GF-D8 (cell line): ENCODE results near the gene PLCH2.

Experiments used
- DNase-seq: peaks from one replicate; lab custom pipeline; 2025; lab: John Stamatoyannopoulos, UW

Gene PLCH2

DNA sequence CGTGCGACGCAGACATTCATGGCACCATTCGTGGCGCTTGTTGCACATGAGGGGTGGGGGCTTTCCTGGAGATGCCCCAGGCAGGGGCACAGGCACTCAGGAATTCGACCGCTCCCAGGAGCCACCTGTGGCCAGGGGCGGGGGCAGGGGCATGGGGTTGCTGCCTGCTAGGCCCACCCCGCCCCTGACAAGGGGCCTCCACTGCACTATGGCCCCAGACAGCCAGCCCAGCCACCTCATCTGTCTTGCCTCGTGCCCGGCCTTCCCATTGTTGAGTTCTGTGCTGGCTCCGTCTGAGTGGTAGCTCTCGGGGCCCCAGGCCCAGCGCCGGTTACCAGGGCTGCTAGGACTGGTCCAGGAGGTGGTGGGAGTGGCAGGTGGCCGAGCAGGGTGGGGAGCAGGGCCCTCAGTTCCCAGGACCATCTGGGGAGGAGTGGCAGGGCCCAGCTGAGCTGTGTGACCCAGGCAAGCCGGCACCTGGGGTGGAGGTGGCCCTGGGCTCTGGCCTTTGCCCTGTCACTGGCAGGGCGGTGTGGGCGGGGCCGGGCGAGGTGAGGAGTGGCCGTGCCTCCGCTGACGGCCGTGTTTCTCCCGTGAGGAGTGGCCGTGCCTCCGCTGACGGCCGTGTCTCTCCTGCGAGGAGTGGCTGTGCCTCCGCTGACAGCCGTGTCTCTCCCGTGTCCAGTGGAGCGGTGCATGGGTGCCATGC, 1.9 kb downstream of the PLCH2 start:
- no peak for DNase-seq

- DNase-seq = no peak
Observed at GRCh38 chr1:2479186-2479585, 3.1 kb downstream of the PLCH2 start.

- DNase-seq = no peak
Observed at GRCh38 chr1:2479618-2480017, 3.5 kb downstream of the PLCH2 start.

- no peak for DNase-seq
Observed at GRCh38 chr1:2480236-2480985, 4.3 kb downstream of the PLCH2 start.

DNA sequence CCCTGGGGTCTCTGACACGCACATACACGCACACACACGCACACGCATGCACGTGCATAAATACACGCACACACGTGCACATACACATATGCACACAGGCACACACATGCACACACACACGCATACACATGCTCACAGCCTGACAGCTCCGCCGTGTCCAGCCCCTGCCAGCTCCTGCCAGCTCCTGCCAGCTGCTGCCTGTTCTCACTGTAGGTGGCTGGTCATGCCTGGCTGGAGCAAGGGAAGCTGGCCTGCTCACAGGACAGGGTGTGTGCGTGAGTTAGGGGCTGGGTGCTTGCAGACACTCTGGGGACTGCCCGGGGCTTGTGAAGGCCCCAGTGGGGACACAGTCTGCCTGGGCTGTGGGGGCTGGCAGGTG, 4.9 kb downstream of the PLCH2 start:
- no peak for DNase-seq

- DNase-seq = no peak
Observed at GRCh38 chr1:2481885-2482284, 5.8 kb downstream of the PLCH2 start.

DNA sequence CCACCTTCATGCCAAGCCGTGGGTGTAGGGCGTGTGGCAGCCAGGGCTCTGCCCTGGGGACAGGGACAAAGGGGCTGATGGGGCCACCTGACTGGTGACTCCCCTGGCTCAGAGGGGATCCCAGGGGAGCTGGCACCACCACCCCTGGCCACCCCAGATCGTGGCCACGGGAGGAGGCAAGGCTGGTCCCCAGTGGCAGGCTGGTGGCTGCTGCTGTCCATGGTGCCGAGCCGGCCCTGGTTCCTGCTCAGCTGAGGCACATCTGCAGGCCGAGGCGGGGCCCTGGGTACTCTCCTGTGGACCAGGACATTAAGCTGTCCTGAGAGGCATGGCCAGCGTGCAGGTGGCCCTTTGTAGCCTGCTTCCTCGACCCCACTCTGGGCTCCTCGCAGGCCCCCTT, 6.5 kb downstream of the PLCH2 start:
- DNase-seq = no peak

GRCh38 chr1:2483026-2483425, 6.9 kb downstream of the PLCH2 start:
- no peak for DNase-seq

- no peak for DNase-seq
Observed at GRCh38 chr1:2483970-2484369, 7.9 kb downstream of the PLCH2 start.

GRCh38 chr1:2486041-2486440, 10.0 kb downstream of the PLCH2 start:
- no peak for DNase-seq

- DNase-seq = no peak
Observed at GRCh38 chr1:2486558-2486957, 10.5 kb downstream of the PLCH2 start.

- DNase-seq = no peak
Observed at GRCh38 chr1:2488688-2489087, 12.6 kb downstream of the PLCH2 start.

DNA sequence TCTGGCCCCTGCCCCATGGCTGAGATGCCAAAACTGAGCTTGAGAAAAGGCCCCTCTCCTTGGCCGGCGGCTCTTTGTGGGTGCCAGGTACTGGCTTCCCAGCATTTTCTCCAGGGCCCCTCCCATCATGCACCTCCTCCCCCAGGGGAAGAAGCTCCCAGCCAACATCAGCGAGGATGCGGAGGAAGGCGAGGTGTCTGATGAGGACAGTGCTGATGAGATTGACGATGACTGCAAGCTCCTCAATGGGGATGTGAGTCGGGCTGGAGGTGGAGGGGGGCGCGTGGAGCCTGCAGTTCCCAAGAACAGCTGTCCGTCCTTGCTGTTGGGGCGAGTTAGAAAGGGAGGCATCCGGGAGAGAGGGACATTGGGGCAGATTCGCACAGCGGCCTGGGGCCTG, 13.5 kb downstream of the PLCH2 start:
- no peak for DNase-seq

GRCh38 chr1:2492091-2492490, 16.0 kb downstream of the PLCH2 start:
- DNase-seq = no peak

GRCh38 chr1:2493218-2493617, 17.1 kb downstream of the PLCH2 start:
- DNase-seq = no peak

DNA sequence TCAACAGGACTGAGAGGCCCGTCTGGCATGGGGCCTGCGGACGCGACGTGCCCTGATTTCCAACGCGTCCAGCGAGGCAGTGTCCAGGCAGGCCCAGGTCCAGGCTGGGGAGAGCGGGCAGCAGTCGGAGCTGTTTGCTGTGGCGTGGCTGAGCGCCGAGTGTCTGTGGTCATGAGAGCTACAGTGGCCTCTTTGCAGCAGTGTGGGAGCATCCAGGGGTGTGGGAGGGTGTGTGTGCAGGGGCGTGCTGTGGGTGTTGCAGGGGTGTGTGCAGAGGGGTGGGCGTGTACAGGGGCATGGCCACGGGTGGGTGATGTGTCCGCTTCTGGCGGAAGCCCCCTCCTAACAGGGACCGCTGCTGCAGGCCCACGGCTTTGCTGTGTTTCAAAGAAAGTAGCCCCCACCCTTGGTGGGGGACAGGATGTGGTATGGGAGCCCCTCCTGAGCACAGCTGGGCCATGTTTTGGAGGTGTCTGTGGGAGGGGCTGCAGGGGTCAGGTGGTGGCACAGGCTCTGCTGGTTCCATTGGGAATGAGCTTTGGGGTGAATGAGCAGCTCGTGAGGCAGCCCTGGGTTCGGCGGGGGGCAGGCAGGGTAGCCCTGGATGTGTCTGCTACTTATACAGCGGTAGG, 17.7 kb downstream of the PLCH2 start:
- DNase-seq = no peak

GRCh38 chr1:2494323-2494693, 18.2 kb downstream of the PLCH2 start:
- no peak for DNase-seq

DNA sequence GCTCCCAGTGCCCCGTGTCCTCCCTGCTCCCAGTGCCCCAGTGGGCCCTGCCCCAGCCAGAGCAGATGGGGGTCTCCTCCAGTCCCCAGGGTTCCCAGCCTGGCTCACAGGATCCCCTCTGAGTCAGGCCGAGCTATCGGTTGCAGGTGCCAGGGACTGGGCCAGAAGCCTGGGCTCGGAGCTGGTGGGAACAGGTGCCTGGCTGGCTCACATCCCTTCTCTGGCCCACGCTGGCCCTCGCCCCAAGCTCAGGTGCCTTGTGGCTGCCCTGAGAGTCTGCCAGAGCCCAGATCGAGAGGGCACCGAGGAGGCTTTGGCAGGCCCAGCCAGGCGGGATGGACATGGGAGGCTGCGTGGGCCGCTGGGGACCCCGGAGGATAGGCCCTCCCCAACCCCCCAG, 18.9 kb downstream of the PLCH2 start:
- no peak for DNase-seq

DNA sequence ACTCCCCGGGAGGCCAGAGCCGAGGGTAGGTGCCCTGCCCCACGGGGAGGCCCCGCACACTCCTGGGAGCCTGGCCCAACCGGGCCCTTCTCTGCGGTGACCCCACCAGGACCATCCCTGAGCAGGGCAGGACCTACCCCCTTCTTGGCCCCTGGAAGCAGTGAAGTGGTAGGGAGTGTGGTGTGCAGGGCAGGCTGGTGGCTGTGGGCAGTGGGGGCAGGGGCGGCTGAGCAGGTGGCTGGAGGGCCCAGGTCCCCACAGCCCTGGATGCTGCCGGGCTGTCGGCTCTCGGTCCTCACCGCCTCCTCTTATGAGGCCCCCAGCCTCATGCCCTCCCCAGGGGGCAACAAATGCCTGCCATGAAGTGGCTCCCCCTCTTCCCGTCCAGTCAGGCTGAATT, 19.5 kb downstream of the PLCH2 start:
- no peak for DNase-seq

DNA sequence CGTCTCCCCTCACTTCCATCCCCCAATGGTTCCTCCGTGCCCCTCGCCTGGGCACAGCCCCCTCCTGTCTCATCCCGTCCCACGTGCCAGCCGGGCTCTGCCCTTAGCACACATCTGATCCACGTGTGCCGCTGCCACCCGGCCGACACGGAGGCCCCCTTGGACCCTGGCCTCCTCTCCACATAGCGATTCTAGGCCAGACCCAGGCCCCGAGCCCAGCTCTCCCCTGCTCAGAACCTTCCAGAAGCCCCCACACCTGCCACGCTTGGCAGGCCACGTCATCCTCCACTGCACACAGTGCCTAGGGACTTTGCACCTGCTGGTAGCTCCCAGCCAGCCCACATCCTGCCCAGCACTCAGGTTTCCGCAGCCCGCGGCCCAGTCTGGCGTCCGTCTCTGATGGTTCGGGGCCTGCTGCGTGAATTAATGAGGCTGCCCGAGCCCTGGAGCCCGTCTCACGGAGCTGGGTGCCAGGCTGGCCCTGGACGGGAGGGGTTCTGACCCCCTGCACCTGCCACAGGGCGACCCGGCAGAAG, 20.1 kb downstream of the PLCH2 start:
- DNase-seq = no peak

DNA sequence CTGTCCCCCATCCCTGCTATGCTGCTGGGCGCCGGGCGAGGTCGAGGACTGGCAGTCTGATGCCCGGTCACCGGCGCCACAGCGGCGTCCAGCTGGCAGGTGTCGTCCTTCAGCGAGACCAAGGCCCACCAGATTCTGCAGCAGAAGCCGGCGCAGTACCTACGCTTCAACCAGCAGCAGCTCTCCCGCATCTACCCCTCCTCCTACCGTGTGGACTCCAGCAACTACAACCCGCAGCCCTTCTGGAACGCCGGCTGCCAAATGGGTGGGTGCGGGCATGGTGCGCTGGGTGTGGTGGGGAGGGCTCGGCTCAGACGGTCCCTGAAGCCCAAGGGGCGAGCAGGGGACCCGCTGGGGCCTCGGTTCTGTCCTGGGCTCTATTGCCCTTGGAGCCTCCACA, 20.7 kb downstream of the PLCH2 start:
- DNase-seq = no peak

DNA sequence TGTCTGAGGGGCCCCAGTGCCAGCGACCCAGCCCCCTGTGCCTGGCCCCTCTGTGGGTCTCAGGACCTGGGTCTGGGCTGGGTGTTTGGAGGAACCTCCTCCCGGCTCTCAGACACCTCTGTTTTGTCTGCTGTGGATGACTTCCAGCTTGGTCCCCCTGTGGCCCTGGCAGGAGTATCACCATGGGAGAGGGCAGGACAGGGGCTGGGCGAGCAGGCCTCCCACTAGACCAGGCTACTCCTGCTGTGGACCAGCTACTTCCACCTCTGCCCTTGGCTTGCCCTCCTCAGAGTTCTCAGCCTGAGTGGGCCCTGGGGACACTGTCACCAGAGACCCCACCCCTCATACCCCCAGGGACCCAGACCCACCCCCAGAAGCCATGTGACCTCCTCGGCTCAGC, 21.8 kb downstream of the PLCH2 start:
- no peak for DNase-seq

DNA sequence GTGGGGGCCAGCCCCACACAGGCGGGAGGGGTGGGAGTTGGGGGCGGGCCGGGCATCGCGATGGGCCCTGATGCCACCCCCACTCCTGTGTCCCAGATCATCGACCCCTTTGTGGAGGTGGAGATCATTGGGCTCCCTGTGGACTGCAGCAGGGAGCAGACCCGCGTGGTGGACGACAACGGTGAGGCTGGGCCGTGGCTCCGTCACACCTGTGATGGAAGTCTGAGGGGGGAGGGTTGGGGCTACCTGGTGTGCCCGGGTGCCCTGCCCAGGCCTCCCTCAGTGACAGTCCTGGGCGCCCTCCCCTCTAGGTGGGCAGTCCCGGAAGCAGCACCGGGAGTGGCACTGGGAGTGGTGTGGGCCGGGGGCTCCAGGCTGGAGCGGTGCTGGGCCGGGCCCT, 22.6 kb downstream of the PLCH2 start:
- DNase-seq = no peak
